OCI-LY1 (cell line): ENCODE results near the gene LARP1.

Source experiments
- CTCF ChIP-seq: fragments of 200-600 bp; sonication (generic), shearing (Covaris generic); IDR thresholded peaks from 2 replicates; pipeline ENCODE4 v1.5.1; 2017; ENCODE audit warnings: mild to moderate bottlenecking, antibody characterized with exemption, low read length, moderate library complexity, mixed read lengths
- EZH2 ChIP-seq: fragments of 200-600 bp; sonication (generic), shearing (Covaris generic); IDR thresholded peaks from 2 replicates; pipeline ENCODE4 v1.8.0; 2017; ENCODE audit warnings: borderline replicate concordance, mixed run types, mild to moderate bottlenecking, antibody characterized with exemption, low read length, moderate library complexity, mixed read lengths

GRCh38 chr5:154729613-154730012 is 25.6 kb upstream of the LARP1 start:
- no peak for TF ChIP-seq CTCF
- no peak for TF ChIP-seq EZH2
